ENCODE data around the gene RASA3.

- TF ChIP-seq CTCF (conservative IDR thresholded peaks at IDR 0.05) (no peak), EZH2 (IDR thresholded peaks at IDR 0.05; ENCODE audit: low read depth) (no peak)
These were observed 62.9 kb downstream of the RASA3 start for GRCh38 chr13:114069376-114070097.
